T-helper 17 cell (primary cell): ENCODE data around the gene FTO. TPM values are rescaled to one million over a fixed set of nuclear protein-coding genes. Genes with fewer than 3 reads are reported as not detected.
"Not testable (repeated sequence)": the region's sequence is repeated elsewhere in the genome, so short reads cannot be mapped to it uniquely, and the experiment has no call there.

Source experiments
- ATAC-seq: fragments of 150-1000 bp; cut with Tn5 transposase; 2 replicates; pipeline ENCODE4 v1.10.0; 2021; ENCODE audit warnings: mild to moderate bottlenecking, moderate library complexity
- DNase-seq, 3 donors: peaks; one replicate each; pipeline versions ENCODE4 v3.0.0 to v3.0.0-alpha.2; 2020 to 2021
- H3K9me3 ChIP-seq: one replicate; pipeline ENCODE4 v1.7.0; 2013; ENCODE audit warnings: low read length, mild to moderate bottlenecking; ENCODE audit not compliant: control insufficient read depth, poor library complexity, severe bottlenecking
- H3K27ac Mint-ChIP-seq: one replicate; pipeline ENCODE4 v1.8.0; 2022; ENCODE audit warnings: mild to moderate bottlenecking, moderate library complexity, mixed read lengths
- H3K27me3 Mint-ChIP-seq: one replicate; pipeline ENCODE4 v1.8.0; 2022; ENCODE audit warnings: mixed read lengths
- H3K36me3 Mint-ChIP-seq: one replicate; pipeline ENCODE4 v1.8.0; 2022; ENCODE audit warnings: low read depth, mixed read lengths
- H3K4me1 Mint-ChIP-seq: one replicate; pipeline ENCODE4 v1.8.0; 2022; ENCODE audit warnings: mild to moderate bottlenecking, mixed read lengths
- H3K4me3 Mint-ChIP-seq: one replicate; pipeline ENCODE4 v1.8.0; 2022; ENCODE audit warnings: mild to moderate bottlenecking, moderate library complexity, mixed read lengths
- total RNA-seq, 4 donors: library from RNA in 2 of 4; stranded (reverse) in 2 of 4; gene quantifications; one replicate each; pipeline ENCODE4 v1.2.3 and lab custom pipeline; 2022 to 2026

The FTO gene
- total RNA-seq, 2 donors from 2014 or later, result 53.0 to 53.3 TPM

- no peaks in the 10 kb centered on the region for H3K4me1 Mint-ChIP-seq
- no peak for DNase-seq
- H3K9me3 ChIP-seq, result no peaks in the 10 kb centered on the region
- ATAC-seq, result no peak
- H3K27ac Mint-ChIP-seq, result no peak overlapping the region
- peaks cover 6% of the 10 kb centered on the region for H3K36me3 Mint-ChIP-seq
- no peak overlapping the region for H3K4me3 Mint-ChIP-seq
- no peaks in the 10 kb centered on the region for H3K27me3 Mint-ChIP-seq
These were observed 17.2 kb upstream of the FTO start for GRCh38 chr16:53686710-53687109.

- H3K27me3 Mint-ChIP-seq, result no peaks in the 10 kb centered on the region
- no peak overlapping the region for H3K27ac Mint-ChIP-seq
- ATAC-seq, result no peak
- peaks cover 2% of the 10 kb centered on the region for H3K36me3 Mint-ChIP-seq
- H3K4me1 Mint-ChIP-seq, result no peaks in the 10 kb centered on the region
- no peak for DNase-seq
- no peak overlapping the region for H3K4me3 Mint-ChIP-seq
- no peaks in the 10 kb centered on the region for H3K9me3 ChIP-seq
These were observed 14.3 kb upstream of the FTO start for GRCh38 chr16:53689636-53690035.

- ATAC-seq (no peak), DNase-seq (no peak)
- no peaks in the 10 kb centered on the region for H3K4me1 Mint-ChIP-seq
- H3K4me3 Mint-ChIP-seq, result no peak overlapping the region
- no peaks in the 10 kb centered on the region for H3K9me3 ChIP-seq
- peaks cover 2% of the 10 kb centered on the region for H3K36me3 Mint-ChIP-seq
- no peaks in the 10 kb centered on the region for H3K27me3 Mint-ChIP-seq
- H3K27ac Mint-ChIP-seq, result no peak overlapping the region
These were observed 13.2 kb upstream of the FTO start for GRCh38 chr16:53690771-53691170.

GRCh38 chr16:53692146-53692545, 11.8 kb upstream of the FTO start:
- Mint-ChIP-seq H3K27me3 (no peaks in the 10 kb centered on the region), H3K27ac (no peak overlapping the region), H3K4me3 (no peak overlapping the region), H3K4me1 (no peaks in the 10 kb centered on the region), H3K36me3 (peaks cover 2% of the 10 kb centered on the region)
- ATAC-seq (no peak), DNase-seq (no peak)
- H3K9me3 ChIP-seq, result no peaks in the 10 kb centered on the region

- no peaks in the 10 kb centered on the region for H3K27me3 Mint-ChIP-seq
- no peaks in the 10 kb centered on the region for H3K4me1 Mint-ChIP-seq
- ATAC-seq (no peak), DNase-seq (no peak)
- H3K9me3 ChIP-seq, result no peaks in the 10 kb centered on the region
- H3K27ac Mint-ChIP-seq, result no peak overlapping the region
- peaks cover 2% of the 10 kb centered on the region for H3K36me3 Mint-ChIP-seq
- no peak overlapping the region for H3K4me3 Mint-ChIP-seq
These were observed 10.6 kb upstream of the FTO start for GRCh38 chr16:53693320-53693719.

GRCh38 chr16:53695070-53695469, 8.9 kb upstream of the FTO start:
- H3K4me1 Mint-ChIP-seq, result no peaks in the 10 kb centered on the region
- peaks cover 2% of the 10 kb centered on the region for H3K36me3 Mint-ChIP-seq
- H3K4me3 Mint-ChIP-seq, result no peak overlapping the region
- DNase-seq (no peak), ATAC-seq (no peak)
- H3K27ac Mint-ChIP-seq, result no peak overlapping the region
- H3K9me3 ChIP-seq, result no peaks in the 10 kb centered on the region
- no peaks in the 10 kb centered on the region for H3K27me3 Mint-ChIP-seq

GRCh38 chr16:53698271-53698670, 5.7 kb upstream of the FTO start:
- H3K4me3 Mint-ChIP-seq, DNase-seq, H3K9me3 ChIP-seq, H3K27ac Mint-ChIP-seq, ATAC-seq, H3K36me3 Mint-ChIP-seq, H3K27me3 Mint-ChIP-seq, H3K4me1 Mint-ChIP-seq: not testable (repeated sequence)

GRCh38 chr16:53704445-53704813, 473 bp downstream of the FTO start:
- Mint-ChIP-seq H3K36me3 (peaks cover 3% of the 10 kb centered on the region), H3K4me1 (peaks cover 29% of the 10 kb centered on the region), H3K27ac (peak overlapping the region; percentile 97), H3K27me3 (no peaks in the 10 kb centered on the region), H3K4me3 (peak overlapping the region; percentile 99)
- ATAC-seq (no peak), DNase-seq (no peak)
- no peaks in the 10 kb centered on the region for H3K9me3 ChIP-seq

GRCh38 chr16:53707671-53708070, 3.7 kb downstream of the FTO start:
- peaks cover 3% of the 10 kb centered on the region for H3K36me3 Mint-ChIP-seq
- H3K9me3 ChIP-seq, result no peaks in the 10 kb centered on the region
- no peak for DNase-seq
- no peaks in the 10 kb centered on the region for H3K27me3 Mint-ChIP-seq
- H3K4me1 Mint-ChIP-seq, result peaks cover 42% of the 10 kb centered on the region
- no peak for ATAC-seq
- H3K27ac Mint-ChIP-seq, result peak overlapping the region; percentile 0
- no peak overlapping the region for H3K4me3 Mint-ChIP-seq

GRCh38 chr16:53708490-53708889, 4.5 kb downstream of the FTO start:
- no peak for ATAC-seq
- peaks cover 43% of the 10 kb centered on the region for H3K4me1 Mint-ChIP-seq
- H3K27ac Mint-ChIP-seq, result no peak overlapping the region

GRCh38 chr16:53711390-53711789, 7.4 kb downstream of the FTO start:
- no peak for ATAC-seq
- Mint-ChIP-seq H3K27ac (no peak overlapping the region), H3K4me1 (peaks cover 40% of the 10 kb centered on the region), H3K27me3 (no peaks in the 10 kb centered on the region), H3K36me3 (peaks cover 2% of the 10 kb centered on the region), H3K4me3 (no peak overlapping the region)
- DNase-seq, result no peak
- no peaks in the 10 kb centered on the region for H3K9me3 ChIP-seq

More at GRCh38 chr16:53708490-53708889, 4.5 kb downstream of the FTO start:
- H3K4me3 Mint-ChIP-seq, result no peak overlapping the region
- peaks cover 3% of the 10 kb centered on the region for H3K36me3 Mint-ChIP-seq
- DNase-seq, result no peak
- no peaks in the 10 kb centered on the region for H3K9me3 ChIP-seq
- H3K27me3 Mint-ChIP-seq, result no peaks in the 10 kb centered on the region

GRCh38 chr16:53712065-53712464, 8.1 kb downstream of the FTO start:
- H3K4me1 Mint-ChIP-seq, result peaks cover 39% of the 10 kb centered on the region
- no peak overlapping the region for H3K27ac Mint-ChIP-seq
- no peaks in the 10 kb centered on the region for H3K27me3 Mint-ChIP-seq
- peaks cover 2% of the 10 kb centered on the region for H3K36me3 Mint-ChIP-seq
- no peaks in the 10 kb centered on the region for H3K9me3 ChIP-seq
- H3K4me3 Mint-ChIP-seq, result no peak overlapping the region
- no peak for ATAC-seq
- no peak for DNase-seq

GRCh38 chr16:53713403-53714204, 9.6 kb downstream of the FTO start:
- peaks cover 34% of the 10 kb centered on the region for H3K4me1 Mint-ChIP-seq
- ATAC-seq (no peak), DNase-seq (no peak)
- no peak overlapping the region for H3K27ac Mint-ChIP-seq
- H3K9me3 ChIP-seq, result no peaks in the 10 kb centered on the region
- H3K27me3 Mint-ChIP-seq, result no peaks in the 10 kb centered on the region
- no peak overlapping the region for H3K4me3 Mint-ChIP-seq
- peaks cover 2% of the 10 kb centered on the region for H3K36me3 Mint-ChIP-seq
